GM03348 (cell line): ENCODE results near the gene PILRA.
A peak's percentile ranks its signal among the peaks of the same experiment; 100 is the strongest.
"Not testable (repeated sequence)": the region's sequence is repeated elsewhere in the genome, so short reads cannot be mapped to it uniquely, and the experiment has no call there.

Source experiments
- DNase-seq: peaks from one replicate; pipeline ENCODE4 v3.0.0; 2012; ENCODE audit warnings: low spot score

Gene PILRA

DNA sequence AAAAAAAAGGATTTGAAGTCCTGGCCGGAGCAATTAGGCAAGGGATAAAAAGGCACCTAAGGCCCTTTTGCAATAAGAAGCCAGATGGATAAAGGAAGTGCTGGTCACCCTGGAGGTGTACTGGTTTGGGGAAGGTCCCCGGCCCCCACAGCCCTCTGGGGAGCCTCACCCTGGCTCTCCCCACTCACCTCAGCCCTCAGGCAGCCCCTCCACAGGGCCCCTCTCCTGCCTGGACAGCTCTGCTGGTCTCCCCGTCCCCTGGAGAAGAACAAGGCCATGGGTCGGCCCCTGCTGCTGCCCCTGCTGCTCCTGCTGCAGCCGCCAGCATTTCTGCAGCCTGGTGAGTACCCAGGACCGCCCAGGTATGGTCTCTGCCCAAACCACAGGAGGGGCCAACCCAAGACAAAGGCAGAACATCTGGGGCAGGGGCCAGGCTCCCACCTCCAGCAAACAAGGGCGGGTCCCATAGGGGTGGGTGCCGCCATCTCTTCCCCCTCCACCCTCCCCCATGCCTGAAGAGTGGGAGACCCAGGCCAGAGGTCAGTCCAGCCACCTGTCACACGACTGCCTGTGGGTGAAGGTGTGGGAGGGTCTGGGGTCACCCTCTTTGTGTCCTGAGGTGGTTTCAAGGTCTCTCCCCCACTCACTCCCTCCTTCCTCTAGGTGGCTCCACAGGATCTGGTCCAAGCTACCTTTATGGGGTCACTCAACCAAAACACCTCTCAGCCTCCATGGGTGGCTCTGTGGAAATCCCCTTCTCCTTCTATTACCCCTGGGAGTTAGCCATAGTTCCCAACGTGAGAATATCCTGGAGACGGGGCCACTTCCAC lies 15.0 kb upstream of the PILRA start, which contains the start of gene PILRB:
Gene PILRB, plus strand, starts transcription at position 91 of the 830 bp plus-strand sequence. Its CDS starts 186 bp downstream, at position 277.
- no peak for DNase-seq

DNA sequence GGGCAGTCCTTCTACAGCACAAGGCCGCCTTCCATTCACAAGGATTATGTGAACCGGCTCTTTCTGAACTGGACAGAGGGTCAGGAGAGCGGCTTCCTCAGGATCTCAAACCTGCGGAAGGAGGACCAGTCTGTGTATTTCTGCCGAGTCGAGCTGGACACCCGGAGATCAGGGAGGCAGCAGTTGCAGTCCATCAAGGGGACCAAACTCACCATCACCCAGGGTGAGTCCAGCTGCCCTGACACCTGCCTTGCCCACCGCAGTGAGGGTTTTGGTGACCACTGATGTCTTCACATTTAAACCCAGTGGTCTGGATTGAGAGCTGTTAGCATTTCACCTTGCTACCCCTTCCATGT lies 14.5 kb upstream of the PILRA start:
- no peak for DNase-seq

DNA sequence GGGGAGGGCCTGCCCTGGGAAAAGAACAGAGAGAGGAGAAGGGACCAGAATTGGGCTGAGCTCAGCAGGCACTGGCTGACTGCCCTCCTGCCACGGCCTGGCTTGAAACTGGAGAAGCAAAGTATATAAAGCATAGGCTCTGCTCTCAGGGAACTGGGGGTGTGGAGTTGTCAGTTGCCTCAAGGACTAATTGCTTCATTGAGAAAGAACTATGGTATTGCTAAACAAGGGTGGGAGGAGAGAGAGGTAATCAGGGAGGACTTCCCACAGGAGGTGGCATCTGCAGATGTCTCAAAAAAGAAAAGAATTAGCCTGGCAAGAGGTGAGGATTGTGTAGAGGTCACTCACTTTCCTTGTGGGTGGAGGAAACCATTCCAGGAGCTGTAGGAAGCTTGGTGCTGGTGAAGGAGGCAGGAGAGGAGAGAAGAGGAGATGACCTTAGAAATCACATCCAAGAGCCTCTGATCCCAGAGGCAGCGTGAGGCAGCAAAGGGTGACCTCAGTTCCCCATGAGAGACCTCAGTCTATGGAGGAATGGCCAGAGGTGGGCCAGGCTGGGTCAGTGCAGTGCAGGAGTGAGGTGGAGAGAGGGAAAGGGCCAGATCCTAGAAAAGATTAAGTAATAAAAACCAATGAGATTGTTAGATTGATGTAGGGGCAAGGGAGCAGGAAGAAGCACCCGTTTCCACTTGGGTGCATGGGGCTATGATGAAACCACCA lies 13.0 kb upstream of the PILRA start:
- no peak for DNase-seq

DNA sequence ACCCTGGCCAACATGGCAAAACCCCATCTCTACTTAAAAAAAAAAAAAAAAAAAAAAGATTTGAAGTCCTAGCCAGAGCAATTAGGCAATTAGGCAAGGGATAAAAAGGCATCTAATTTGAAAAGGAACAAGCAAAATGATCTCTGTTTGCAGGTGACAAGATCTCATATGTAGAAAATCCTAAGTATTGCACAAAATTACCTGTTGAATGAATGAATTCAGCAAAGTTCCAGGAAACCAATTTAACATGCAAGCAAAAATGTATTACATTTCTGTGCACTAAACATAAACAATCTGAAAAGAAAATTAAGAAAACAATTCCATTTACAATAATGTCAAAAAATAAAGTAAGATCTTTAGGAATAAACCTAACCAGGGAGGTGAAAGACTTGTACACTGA lies 10.2 kb upstream of the PILRA start:
- DNase-seq, result no peak

DNA sequence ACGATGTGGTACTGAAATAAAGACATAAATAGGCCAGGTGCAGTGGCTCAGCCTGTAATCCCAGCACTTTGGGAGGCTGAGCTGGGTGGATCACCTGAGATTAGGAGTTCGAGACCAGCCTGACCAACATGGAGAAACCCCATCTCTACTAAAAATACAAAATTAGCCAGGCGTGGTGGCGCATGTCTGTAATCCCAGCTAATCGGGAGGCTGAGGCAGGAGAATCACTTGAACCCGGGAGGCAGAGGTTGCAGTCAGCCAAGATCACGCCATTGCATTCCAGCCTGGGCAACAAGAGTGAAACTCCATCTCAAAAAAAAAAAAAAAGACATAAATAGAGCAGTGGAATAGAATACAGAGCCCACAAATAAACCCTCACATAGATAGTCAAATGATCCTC lies 9.5 kb upstream of the PILRA start:
- not testable (repeated sequence) for DNase-seq

DNA sequence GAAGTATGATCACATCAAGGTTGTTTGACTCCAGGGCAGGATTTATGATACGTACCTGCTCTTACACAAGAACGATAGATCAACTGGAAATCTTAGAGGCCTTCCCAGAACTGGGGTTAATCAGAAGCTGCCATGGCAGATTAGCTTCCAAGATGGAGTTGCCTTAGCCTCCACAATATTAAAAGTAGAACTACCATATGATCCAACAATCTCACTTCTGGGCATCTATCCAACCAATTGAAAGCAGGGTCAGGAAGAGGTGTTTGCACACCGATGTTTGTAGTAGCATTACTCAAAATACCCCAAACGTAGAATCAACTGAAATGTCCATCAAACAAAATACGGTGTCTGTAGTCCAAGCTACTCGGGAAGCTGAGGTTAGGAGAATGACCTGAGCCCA lies 8.8 kb upstream of the PILRA start:
- DNase-seq, result no peak

DNA sequence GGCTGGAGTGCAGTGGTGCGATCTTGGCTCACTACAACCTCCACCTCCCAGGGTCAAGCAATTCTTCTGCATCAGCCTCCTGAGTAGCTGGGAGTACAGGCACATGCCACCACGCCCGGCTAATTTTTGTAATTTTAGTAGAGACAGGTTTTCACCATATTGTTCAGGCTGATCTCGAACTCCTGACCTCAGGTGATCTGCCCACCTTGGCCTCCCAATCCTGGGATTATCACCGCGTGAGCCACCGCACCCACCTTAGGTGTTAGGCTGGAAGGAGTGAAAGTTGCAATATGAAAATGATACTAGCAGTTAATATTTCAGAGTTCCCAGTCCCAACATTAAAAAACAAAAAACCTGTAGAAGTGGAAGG lies 7.3 kb upstream of the PILRA start:
- not testable (repeated sequence) for DNase-seq

DNA sequence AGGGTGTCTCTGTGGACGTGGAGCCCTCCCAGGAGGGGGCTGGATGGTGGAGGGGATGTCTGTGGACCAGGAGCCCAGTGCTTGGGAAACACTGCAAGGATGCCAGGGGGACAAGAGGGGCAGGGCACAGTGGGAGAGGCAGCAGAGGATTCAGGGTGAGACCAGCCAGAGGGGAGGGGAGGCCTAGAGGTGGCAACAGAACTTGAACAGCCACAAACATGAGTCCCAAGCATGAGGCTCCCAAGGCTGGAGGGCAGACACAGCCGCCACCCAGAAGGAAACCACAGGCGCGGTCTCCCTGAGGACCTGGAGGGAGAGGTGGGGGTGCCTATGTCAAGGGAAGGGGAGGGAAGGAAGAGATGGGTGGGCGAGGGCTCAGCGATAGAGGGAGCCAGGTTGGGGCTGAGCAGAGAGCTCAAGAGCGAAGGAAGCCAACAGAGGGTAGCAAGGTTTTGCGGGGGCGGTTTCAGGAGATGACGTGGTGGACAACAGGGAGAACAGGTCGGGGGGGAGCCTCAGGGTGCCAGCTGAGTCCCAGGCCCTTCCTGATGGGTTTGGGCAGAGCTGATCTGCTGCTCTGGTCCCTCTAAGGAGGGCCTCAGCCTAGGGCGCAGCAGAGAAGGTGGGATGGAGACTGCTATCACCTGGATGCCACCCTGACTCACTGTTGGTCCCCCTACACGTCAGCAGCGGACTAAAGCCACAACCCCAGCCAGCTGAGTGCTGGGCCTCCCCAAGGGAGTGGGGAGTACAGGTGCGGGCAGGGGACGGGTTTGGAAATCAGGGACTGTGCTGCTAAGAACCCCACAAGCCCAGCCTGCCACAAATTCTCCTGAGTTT lies 6.7 kb upstream of the PILRA start:
- DNase-seq, result no peak

DNA sequence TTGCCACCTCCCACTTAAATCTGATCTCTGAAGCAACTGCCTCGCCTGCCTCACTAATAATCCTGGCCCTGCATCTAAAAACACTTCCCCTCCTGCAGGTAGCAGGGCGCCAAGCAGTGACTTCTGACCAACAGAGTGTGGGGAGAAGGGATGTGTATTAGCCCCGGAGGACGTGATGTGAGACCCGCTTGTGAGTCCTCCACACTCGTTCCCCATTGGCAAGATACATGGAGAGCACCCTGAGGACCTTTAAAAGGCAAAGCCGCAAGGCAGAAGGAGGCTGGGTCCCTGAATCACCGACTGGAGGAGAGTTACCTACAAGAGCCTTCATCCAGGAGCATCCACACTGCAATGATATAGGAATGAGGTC lies 6.1 kb upstream of the PILRA start:
- no peak for DNase-seq

DNA sequence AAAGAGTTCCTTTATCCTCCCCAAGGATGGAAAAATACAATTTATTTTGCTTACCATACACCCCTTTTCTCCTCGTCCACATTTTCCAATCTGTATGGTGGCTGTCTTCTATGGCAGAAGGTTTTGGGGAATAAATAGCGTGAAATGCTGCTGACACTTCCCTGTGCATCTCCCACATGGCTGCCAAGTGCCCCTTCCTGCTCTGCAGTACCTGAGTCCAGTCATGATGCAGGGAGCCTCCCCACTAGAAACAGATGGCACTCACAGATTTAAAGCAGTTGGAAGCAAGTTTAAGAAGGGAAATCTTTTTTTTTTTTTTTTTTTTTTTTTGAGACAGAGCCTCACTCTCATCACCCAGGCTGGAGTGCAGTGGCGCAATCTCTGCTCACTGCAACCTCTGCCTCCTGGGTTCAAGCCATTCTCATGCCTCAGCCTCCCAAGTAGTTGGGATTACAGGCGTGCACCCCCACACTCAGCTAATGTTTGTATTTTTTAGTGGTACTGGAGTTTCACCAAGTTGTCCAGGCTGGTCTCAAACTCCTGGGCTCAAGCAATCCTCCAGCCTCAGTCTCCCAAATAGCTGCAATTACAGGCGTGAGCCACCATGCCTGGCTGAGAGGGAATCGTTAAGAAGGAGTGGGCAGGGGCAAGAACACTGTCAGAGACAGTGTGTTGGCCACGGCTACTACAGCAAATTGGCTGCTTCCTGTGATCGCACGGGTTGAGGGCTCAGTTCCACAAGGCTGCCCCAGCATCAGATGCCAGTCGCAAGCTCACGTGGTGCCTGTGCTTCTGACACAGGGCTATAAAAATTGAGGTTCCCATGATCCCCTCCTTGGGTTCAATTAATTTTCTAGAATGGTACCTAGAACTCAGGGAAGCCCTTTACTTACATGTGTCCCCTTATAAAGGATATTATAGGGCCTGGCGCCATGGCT lies 5.3 kb upstream of the PILRA start:
- no peak for DNase-seq

DNA sequence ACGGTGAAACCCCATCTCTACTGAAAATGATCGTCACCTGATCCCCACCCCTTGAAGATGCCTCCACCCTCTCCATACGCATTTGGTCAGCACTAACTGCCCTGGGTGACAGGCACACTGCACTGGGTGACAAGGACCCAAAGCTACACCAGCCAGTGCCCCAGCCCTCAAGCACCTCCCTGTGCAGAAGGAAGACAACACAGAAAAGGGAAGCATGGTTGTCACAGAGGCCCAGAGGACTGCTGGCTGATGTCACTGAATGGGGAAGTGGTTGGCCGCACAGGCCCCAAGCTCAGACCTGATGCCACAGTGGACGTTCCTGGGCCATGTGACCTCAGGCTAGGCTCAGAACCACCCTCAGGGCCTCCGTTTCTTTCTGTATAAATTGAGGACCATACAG lies 4.2 kb upstream of the PILRA start:
- DNase-seq, result no peak

DNA sequence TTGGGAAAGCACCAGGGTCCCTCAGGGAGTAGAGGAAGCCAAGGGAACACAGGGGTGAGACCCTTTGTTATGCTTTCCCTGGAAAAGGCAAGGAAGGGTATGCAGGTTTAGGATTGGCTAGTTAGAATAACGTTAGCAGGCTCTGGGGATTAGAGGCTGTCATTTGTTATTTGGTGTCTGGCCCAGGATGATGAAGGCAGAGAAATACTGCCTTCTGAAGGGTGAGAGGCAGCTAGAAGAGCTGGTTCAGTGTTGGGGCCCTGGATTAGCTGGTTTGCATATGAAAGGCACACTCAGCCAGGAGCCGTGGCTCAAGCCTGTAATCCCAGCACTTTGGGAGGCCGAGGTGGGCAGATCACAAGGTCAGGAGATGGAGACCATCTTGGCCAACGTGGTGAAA lies 3.0 kb upstream of the PILRA start:
- DNase-seq, result no peak

DNA sequence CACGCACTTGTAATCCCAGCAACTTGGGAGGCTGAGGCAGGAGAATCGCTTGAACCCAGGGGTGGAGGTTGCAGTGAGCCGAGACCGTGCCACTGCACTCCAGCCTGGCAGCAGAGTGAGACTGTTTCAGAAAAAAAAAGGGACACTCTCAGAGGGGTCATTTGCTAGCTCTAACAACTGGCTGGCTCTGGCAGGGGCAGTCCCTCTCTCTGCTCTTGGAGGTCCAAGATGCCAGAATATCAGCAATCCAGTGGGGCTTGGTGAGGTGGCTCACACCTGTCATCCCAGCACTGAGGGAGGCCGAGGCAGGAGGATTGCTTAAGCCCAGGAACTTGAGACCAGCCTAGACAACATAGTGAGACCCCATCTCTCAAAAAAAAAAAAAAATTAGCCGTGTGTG lies 2.5 kb upstream of the PILRA start:
- DNase-seq, result no peak

DNA sequence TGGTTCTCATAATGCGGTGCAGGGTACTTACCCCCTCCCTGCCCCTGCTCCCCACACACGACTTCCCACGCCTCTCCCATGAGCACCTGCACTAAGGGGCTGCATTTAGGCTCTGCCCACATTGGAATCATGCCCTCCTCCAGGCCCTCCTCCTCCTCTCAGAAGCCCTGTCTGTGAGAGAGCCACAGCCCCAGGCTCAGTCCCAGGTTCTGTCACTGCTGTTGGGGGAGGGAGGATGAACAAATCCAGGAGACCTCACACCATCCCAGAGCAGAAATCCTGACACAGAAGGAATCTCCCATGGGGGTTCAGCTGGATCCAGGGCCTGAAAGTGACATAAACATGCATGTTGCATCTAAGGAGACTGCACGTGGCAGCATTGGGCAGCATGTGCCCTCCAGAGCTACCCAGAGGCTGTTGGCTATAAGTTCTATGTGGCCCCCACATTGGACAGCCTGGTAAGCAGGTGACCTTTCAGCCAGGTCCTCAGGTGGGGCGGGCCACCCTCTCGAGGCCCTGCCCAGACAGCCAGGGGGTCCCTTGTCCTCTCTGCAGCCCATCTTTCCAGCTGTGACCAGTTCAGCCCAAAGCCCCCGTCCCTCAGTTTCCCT lies 1.6 kb upstream of the PILRA start:
- DNase-seq, result no peak

DNA sequence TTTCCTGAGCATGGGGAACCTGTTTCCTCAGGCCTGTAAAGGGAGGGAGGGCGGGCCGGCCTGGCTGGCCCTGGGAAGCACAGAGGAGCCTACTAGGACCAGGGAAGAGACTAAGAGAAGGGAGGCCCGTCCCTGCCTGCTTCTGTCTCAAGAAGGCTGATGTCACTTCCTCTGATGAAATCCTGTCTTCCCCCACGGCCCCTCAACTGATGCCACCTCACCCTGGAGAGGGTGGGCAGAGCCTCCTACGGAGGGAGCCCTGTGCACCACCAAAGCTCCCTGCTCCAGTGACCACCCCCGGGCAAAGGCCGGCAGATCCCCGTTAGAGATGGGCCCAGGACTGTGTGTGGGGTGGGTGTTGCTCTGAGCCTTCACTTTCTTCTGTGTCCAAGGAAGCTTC lies 1.0 kb upstream of the PILRA start:
- peak; percentile 71 for DNase-seq

DNA sequence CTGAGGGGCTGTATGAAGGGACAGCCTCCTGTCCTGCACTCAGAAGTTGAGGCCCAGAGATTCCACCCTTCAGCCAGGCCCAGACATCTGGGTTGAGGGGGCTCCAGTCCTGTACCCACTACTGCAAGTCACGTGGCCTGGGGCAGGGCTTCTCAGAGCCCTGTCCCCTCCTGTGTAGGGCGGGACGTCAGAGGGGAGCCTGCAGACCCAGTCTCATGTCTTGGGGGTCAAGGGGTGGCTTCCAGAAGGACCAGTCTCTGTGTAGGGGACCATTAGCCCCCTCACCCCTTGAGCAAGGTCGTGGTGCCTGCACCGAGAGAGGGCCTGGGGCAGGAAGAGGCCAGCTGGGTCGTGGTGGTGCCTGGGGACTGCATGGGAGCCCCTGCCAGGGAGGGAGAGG lies 593 bp upstream of the PILRA start:
- DNase-seq, result no peak

DNA sequence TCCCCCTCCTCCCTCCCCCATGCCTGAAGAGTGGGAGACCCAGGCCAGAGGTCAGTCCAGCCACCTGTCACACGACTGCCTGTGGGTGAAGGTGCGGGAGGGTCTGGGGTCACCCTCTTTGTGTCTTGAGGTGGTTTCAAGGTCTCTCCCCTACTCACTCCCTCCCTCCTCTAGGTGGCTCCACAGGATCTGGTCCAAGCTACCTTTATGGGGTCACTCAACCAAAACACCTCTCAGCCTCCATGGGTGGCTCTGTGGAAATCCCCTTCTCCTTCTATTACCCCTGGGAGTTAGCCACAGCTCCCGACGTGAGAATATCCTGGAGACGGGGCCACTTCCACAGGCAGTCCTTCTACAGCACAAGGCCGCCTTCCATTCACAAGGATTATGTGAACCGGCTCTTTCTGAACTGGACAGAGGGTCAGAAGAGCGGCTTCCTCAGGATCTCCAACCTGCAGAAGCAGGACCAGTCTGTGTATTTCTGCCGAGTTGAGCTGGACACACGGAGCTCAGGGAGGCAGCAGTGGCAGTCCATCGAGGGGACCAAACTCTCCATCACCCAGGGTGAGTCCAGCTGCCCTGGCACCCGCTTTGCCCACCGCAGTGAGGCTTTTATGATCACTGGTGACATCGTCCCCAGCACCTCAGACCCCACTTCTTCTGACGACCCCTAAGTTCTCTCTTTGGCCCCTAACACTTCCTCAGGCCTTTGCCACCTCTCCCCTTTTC lies 747 bp downstream of the PILRA start:
- DNase-seq, result not testable (repeated sequence)

DNA sequence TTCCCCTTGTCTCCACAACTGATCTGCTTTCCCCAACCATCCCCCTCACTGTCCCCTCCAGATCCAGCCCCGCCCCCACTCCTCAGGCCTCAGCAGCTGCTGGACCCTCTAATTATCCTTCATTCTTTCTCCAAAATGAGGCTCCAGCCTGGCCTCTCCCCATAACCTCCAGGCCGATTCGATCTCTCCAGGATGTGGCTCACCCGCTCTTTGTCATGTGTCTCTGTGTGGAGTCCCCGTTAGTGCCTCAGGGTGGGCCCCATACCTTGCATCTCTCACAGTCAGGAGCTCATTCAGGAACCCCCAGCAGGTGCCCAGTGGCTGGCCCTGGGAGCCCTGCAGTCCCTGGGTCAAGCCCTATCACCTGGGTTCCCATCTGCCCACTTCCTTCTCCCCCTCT lies 1.3 kb downstream of the PILRA start:
- DNase-seq, result no peak

DNA sequence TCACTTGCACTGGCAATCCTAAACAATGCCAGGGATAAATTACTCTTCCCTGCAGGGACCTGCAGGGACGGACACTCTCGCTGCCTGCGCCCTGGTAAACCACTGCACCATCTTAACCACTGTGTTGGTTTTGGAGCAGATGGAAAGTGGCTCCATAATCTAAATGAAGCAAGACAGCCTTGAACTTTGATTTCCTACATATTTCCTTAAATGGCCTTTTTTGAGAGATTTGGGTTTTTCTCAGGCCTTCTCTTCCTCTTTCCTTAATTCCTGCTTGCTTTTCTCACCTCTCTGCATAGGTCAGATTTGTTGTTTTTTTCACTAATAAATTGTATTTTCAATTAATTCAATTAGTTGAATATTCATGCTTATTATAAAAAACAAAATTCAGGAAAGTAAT lies 2.8 kb downstream of the PILRA start:
- no peak for DNase-seq

DNA sequence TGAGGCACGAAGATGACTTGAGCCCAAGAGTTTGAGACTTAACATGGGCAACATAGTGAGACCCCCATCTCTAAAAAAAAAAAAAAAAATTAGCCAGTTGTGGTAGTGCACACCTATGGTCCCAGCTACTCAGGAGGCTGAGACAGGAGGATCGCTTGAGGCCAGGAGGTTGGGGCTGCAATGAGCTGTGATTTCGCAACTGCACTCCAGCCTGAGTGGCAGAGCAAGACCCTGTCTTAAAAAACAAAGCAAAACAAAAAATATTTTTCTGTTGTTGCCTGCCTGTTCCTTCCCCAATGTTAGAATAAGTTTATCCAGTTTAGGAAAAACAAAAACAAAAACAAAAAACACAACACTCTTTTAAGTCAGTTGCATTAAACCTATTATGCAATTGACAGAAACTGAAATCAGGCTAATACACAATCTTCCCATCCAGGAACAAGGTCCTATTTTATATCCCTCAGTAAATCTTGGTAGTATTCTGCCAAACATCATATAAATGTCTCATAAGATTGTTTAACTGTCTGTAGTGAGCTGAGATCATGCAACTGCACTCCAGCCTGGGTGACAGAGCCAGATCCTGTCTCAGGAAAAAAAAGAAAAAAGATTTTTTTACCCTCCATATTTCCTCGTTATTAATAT lies 4.9 kb downstream of the PILRA start:
- no peak for DNase-seq
